GM21529 (cell line): ENCODE measurements around the gene NXT1.

Source experiments
- ATAC-seq: cut with Tn5 transposase; IDR thresholded peaks from one replicate; pipeline ENCODE4 v1.9.1; 2021; ENCODE audit not compliant: unreplicated experiment

NXT1 gene

DNA sequence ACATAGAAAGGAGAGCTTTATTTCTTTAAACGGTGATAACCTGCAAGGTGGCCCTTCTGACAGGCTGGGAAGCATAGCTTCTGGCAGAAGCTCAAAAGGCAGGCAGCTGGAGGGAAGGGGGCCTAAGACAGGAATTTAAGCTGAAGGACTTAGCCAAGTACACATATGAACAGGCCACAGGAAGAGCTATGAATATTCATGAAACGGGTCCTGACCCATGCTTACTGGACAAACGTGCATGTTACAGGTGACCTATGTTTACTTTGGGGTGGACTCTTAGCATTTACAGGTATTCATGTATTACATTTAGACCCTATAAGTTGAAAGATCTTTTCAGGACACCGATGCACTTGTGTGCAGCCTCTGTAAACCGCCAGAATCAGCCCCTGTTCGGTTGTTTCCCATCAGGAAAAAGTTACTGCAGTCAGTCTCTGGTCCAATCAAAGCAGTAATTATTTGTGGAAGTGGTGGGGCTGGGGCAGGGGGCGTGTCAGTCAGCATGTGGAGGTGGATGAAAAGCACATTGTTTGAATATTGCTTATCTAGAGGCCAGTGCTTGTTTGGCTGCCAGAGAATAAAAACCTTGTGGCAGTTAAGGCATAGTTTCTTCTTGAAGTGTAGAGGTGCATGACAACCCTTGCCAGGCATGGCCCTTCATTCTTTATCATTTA lies 8.5 kb downstream of the NXT1 start:
- no peak for ATAC-seq

DNA sequence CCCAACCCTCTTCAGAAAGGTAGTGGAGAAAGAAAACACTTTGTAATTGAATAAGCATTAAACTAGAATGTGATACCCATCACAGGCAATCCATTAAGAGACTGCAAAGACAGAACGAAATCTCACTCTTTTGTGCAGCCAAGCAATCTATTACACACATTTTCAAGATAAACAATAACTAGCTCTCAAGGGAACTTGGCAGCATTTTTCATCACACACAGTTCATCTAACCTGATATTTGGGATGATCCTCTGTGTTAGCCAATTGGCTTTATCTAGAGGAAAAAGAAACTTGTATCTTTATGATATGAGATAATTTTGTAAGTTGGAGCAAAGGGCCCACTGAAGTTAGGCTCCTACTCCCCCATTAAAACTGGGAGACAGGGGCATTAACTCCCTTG lies 9.9 kb downstream of the NXT1 start:
- no peak for ATAC-seq

DNA sequence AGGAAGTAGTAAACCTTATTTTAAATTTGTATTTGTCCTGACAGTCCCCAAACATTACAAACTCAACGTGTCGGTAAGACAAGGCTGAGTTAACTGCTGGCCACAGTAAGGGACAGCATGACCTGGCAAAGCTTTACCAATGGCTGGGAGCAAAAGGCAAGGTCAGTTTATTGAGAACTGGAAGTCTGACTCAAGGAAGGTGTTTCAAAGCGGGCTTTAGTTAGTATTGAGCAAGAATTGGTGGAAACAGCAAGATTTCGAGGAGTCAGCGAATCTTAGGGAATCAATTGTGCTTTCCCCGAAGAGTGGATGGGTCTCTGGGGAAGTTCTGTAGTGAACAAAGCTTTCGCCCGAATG lies 10.5 kb downstream of the NXT1 start:
- no peak for ATAC-seq

DNA sequence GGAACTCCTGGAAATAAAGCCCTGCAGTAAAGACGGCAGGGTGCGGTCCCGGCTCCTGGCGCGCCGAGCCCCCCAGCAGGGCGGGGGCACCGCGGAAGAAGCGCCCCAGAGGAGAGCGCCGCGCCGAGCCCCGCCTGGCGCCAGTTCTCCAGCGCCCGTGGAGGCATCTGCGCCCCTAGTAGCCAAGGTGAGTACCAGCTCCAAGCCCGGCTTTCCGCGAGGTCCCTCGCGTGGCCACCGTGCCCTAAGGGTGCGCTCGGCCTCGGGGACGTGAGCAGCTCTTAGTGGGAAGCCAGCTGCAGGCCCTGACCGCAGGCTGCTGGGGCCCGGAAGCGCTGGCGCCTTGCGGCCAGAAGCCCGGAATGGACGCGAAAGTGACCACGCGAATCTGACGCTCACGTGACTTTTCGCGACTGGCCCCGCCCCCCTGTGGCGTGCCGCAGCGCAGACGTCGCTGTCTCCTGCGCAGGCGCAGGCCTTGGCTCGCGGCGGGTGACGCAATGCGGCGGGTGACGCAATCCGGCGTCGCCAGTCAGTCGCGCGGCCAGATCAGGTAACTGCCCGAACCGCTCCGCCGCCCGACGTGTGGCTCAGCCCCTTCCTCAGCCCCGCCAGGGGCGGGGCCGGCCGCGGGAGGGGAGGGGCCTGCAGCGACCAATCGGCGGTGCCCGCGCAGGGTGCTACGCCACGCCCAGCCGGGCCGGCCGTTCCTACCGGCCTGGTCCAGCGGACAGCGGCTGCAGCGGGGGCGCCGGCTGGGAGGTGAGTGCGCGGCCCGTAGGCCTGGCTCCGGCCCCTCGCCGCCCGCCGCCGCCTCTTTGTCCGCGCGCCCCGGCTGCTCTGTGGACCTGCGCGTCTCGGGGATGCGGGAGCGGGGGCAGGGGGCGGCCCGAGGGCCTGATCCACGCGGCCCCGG lies 11.1 kb downstream of the NXT1 start, which contains the start of gene GZF1:
TSS of gene GZF1 (plus strand) at position 707 of the 916 bp plus-strand sequence. CDS start 2,202 bp downstream, outside the sequence.
- peak; percentile 54 for ATAC-seq

DNA sequence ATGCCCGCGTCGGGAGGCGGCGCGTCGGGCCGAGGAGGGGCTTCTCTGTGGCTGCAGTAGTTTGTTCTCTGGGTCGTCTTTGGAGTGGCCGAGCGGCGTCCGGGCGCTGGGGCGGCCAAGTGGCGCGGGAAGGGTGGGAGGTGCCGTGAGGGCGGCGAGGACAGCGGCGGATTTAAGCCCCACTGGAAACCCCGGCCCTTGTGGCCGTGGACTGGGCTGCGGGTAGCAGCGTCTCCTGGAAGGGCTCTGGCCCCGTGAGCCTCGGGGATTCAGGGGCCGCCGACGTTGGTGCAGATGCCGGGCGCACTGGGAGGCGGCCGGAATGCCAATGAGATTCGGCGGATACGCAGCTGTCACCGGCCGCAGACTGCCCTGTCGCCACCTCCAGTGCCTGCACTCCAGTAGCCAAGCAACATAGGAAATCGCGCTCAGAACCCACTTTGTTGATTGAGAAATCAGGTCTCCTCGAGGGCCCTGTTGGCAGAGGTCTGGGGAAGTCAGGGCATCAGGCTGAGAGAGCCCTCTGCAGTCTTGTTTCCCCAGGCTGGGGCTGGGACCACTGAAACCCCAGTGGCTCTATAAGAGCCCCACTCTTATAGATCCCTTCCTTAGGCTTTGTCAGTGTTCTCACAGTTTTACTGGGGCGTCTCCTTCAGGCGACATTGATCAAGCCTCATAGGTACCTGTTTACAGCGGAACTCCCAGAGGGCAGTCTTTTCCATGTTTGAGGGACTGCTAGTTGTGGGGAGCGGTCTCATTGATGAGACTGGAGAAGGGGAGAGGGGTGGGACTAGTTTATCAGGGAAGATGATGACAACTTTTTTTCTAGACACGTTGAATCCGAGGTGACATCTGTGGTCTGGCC lies 12.0 kb downstream of the NXT1 start:
- peak; percentile 7 for ATAC-seq

DNA sequence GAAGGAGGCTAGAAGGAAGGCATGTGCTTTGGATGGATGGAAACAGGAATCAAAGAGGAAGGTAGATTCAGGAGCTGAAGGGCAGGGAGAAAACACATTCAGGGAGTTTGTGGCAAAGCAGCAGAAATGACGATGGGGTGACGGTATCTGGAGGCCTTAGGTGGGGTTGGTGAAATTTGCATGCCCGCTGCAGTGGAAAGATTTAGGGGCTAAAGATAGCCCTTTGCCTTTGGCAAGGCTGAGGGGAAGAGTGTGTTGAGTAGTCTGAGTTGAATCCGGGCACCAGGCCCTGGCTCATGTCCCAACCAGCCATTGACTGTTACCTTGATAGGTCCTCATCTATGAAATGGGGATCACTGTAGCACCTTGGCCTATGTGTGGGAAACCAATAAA lies 12.7 kb downstream of the NXT1 start:
- no peak for ATAC-seq

DNA sequence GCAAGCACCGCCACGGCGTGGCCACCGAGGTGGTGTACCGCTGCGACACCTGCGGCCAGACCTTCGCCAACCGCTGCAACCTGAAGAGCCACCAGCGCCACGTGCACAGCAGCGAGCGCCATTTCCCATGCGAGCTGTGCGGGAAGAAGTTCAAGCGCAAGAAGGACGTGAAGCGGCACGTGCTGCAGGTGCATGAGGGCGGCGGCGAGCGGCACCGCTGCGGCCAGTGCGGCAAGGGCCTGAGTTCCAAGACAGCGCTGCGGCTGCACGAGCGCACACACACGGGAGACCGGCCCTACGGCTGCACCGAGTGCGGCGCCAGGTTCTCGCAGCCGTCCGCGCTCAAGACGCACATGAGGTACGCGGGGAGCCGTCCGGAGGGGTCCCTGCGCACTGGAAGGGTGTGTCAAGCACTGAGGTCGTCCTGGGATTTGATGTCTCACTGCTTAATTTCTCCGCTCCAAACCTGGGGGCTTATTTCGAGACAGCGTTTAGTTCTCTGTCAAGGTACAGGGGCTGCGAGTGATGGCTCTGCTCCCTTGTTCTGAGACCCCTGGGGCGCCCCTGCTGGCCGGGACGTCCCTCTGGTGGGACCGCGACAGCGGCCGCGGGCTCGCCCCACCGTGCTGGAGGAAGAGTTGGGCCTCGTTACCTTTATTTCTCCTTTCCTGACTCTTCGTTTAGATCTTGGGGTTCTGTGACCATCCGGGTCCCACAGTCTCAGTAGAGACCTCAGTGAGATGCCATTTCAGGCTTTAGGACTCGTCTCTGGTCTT lies 15.0 kb downstream of the NXT1 start:
- ATAC-seq, result no peak

DNA sequence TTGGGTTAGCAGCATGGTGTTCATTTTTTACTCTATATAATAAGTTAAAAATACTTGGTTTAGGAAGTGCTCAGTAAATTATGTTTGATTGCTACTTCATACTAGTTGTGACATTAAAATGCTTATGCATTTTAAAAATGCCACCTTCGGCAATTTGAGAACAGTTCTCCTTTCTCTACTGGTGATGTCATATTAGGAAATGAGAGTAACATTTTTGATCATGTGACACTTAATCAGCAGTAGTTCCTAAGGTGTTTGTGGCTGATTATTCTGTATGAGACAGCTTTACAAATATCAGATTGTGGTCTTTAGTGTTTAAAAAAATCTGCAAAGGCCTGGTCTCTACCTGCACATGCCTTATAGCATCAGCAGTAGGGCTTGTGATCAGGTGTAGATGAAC lies 15.8 kb downstream of the NXT1 start:
- no peak for ATAC-seq

DNA sequence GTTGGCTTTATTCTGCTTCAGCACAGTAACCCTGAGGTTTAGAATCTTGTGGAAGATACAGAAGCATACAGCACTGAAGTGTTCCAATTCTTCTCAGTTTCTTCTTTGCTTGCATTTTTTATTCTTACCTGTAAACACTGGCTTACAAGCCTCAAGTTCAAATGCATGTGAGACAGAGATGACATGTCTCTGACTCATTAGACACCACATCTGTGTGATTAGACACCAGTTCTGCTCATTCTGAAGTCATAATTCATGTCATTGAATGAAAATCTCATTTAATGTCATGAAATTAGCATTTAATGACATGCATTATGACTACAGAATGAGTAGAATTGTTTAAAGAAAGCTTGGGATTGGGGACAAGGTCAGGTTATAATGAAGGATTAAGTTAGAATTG lies 17.2 kb downstream of the NXT1 start:
- no peak for ATAC-seq

DNA sequence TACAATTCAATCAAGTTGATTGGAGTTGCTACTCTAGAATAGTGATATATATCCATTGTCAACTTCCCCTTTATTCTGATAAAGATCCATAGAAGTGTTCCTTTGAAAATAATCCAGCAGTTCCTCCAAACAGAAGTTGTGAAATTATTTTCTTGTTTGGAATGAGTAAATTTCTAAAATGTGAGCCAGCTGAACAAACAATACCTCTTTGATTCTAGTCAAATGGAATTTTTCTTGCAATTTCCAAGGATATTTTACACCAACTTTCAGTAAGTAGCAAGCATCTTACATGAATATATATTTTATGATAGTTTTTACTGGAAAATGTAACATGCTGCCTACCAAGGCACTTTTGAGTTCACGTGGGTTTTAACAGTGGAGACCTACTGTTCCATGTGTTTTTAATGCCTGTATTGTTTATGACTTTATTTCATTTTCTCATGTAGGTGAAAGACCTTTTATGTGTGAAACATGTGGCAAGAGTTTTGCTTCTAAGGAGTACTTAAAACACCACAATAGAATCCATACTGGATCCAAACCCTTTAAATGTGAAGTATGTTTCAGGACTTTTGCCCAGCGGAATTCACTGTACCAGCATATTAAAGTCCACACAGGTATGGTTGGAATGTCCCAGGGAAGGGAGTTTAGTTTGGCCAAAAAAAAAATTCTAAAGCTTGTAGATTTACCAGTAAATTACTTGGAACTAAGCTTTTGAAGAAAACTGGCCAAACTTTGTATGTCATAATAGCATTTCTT lies 17.9 kb downstream of the NXT1 start:
- no peak for ATAC-seq

DNA sequence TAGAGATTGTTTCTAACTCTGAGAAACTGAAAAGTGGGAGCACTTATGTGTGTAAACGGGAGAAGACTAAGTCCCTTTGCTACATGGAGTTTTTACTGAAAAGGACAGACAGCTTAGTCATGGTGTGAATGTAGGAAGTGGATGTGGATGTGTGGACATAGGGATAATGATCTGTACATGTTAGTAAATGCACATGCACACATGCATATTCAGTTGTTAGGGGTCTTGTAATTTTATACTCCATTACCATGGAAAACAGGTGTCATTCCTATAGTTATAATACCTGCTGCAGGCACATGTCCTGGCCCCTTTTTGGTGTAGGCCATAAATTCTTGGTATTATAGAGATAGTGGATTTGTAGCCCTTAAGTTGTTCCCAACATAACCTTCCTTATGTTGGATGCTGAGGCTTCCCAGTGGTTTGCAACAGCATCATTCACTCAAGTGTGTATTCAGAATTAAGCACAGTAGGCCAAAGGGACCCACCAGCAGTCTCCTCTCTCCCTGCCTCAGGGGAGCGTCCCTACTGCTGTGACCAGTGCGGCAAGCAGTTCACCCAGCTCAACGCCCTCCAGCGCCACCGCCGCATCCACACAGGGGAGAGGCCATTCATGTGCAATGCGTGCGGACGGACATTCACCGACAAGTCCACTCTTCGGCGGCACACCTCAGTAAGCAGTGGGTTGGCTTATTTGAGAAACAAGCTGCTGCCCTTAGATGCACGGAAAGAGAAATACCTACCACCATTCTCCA lies 18.7 kb downstream of the NXT1 start:
- ATAC-seq, result no peak

DNA sequence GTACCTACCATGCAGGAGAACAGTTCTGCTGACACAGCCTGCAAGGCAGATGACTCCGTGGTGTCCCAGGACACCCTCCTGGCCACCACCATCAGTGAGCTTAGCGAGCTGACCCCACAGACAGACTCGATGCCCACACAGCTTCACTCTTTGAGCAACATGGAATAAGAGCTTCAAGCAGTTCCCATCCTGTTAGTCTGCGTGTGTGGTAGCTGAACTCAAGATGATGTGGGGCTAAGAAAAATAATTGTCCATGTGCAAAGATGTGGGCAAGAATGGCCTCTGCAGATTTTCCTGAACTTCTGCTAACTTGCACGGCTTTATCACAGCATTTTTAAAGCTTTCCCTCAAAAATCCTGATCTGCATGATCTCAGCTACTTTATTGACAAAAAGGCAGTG lies 19.7 kb downstream of the NXT1 start:
- no peak for ATAC-seq

DNA sequence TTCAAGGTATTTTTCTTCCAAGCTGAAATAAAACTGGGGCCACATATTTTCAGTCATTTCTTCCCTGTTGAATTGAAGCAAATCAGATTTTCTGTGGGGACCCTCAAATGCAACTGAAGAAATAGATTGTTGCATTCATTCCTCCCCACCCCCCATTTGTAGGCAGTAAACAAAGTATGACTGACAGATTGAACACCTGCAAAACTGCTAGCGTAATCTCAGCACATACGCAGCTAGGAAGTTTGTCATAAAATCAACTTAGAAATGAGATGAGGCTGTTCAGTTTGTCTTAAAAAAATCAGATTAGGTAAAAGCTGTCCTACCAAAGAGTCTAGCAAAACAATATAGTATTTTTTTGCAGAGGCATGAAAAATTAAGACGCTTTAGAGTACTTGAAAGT lies 20.3 kb downstream of the NXT1 start:
- ATAC-seq, result no peak

DNA sequence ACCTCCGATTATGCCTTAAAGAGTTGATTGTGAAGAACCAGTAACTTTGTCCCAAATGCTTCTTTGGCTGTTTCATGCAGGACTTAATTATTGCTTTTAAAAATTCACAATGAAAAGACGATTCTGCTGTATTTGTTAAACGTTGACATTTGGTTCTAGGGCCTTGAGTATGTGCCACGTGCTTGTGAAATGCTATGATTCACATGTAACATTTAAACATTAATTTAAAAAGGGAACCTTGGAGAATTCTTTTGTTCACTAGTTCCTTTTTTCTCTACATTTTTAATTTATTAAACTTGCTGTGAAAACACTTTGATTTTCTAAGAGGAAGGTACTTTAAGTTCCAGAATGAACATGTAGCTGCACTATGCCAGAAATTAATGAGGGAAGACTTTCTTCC lies 20.9 kb downstream of the NXT1 start:
- ATAC-seq, result no peak

DNA sequence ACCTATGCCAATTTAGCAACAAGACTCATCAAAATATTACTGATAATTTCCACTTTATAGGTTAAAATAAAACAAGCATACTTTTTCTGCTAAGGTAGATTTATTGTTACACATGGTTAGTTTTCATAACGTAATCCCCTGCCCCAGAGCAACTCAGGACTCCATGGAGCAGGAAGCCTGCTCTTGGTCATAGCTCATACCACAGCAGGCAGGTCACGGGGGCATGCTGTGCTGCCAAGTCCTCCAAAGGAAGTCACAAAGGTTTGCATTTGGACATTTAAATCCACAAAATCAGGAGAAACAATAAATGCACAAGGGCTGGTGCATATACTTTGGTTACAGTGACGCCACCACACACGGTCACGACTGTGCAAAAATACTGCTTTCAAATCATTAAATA lies 23.9 kb downstream of the NXT1 start:
- ATAC-seq, result no peak

DNA sequence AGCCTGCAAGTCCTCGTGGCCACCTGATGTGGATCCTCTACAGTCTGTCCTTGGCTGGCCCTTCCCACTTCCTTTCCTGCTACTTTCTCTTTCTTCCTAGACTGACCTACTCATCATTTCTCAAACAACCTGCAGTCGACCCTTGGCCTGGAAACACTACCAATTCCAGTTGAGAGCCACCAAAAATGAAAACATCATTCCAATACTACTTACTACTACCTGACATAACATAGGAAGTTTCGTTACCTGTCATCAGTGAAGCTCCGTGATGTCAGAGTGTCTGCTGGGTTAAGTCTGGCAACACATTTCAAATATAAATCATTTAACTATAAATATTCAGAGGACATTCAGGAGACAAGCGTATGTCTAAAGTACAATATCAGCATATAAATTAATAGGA lies 25.2 kb downstream of the NXT1 start:
- no peak for ATAC-seq

DNA sequence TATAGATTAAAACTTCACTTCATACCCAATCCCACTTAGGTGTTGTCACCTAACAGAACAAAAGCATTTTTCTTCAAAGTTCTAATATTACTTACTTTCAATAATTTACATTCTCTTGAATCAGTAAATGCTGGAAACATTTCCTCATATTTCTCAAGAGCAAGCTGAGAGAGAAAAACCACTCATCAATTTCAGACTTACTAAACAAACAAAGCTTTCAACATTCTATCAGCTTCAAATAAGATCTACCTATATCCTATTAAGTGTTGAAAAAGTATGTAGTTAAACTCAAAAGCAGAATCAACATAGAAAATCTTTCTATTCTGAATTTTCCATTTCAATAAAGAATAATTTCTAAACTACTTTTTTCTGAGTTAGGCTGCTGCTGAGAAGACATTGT lies 29.2 kb downstream of the NXT1 start:
- no peak for ATAC-seq

DNA sequence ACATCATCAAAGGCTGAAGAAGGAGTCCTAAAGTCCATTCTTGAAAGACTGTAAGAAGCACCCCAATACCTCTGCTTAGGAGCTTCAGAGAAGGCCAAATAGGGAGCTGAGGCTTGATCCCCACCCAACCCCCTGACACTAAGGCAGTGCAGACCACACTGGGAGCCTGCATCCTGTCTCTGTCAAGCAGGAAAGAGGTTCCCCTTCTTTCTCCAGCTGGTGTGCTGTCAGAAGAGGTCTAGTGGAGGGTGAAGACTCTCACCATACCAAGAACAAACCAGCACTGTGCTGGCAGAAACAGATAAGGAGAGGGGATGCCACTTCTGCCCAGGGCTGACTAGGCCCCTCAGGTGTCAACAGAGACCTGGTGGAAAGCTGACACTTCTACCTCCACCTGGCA lies 31.3 kb downstream of the NXT1 start:
- no peak for ATAC-seq
